Heart left ventricle (tissue), 13 donors: ENCODE data around the gene FEZ2.

ENCODE experiments used
- POLR2A ChIP-seq, 2 donors: fragments of 450-650 bp; IDR thresholded peaks; one replicate each; pipeline ENCODE4 v1.6.1; 2017; ENCODE audit warnings: antibody characterized with exemption in 2 of 2, mild to moderate bottlenecking in 2 of 2, moderate library complexity in 2 of 2
- TF ChIP-seq, protein P1 (sequence below), 12 donors: fragments of 200-600 bp; sonication (generic) in 4 of 12; IDR thresholded peaks; one replicate each; pipeline versions ENCODE4 v1.5.0 to v1.8.0; 2018 to 2022; ENCODE audit warnings: antibody characterized with exemption in 12 of 12, mild to moderate bottlenecking in 5 of 12
- donor health status: ischemic (EF 13 %, LVEDD 7.1; RV severe dilation, severe dysfunction).
- donor health status: DM: no; HTN: yes; CAD: no.
- donor health status: DM: no; HTN: no; CAD: no.
- donor health status: ischemic (EF 25% LVEDD 6.9; RV normal size, moderate dysfunction).
- donor health status: ischemic (EF 25% LVEDD 5.7; RV mildly dilated, moderate dysfunction).
- donor health status: ischemic (EF 35%, LVEDD 5.7; RV mildly dilated, moderate dysfunction).
- donor health status: nonischemic (EF 11% LVEDD 7.7; RV severe dilation, severe dysfunction).
- donor health status: DM: yes; HTN: yes; CAD: no.
- donor health status: PGD.
- donor health status: ischemic (EF 29% LVEDD 5.4; RV normal size, mild dysfunction).
- donor health status: nonischemic (EF 23%, LVEDD 6.1; RV moderate dilation, normal function).

DNA sequence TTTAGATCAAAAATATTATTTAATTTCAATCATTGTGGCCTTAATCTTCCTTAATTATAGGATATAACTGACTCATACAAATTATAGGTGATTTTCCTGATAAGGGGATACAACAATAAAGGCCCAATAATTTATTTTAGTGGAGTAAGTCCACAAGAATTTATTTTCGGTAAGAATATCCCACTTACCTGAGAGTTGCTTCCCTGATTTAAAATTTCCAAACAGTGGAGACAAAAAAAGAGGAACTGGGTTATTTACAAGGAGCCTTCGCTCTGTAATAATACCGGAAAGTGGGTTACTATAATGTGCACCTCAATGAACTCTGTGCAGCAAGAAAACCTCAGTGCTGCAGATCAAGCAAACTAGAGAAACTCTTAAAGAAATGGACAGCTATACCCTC lies 42.2 kb downstream of the FEZ2 start:
- TF ChIP-seq POLR2A (IDR thresholded peaks at IDR 0.05), result no peak
- TF ChIP-seq, protein P1, sequence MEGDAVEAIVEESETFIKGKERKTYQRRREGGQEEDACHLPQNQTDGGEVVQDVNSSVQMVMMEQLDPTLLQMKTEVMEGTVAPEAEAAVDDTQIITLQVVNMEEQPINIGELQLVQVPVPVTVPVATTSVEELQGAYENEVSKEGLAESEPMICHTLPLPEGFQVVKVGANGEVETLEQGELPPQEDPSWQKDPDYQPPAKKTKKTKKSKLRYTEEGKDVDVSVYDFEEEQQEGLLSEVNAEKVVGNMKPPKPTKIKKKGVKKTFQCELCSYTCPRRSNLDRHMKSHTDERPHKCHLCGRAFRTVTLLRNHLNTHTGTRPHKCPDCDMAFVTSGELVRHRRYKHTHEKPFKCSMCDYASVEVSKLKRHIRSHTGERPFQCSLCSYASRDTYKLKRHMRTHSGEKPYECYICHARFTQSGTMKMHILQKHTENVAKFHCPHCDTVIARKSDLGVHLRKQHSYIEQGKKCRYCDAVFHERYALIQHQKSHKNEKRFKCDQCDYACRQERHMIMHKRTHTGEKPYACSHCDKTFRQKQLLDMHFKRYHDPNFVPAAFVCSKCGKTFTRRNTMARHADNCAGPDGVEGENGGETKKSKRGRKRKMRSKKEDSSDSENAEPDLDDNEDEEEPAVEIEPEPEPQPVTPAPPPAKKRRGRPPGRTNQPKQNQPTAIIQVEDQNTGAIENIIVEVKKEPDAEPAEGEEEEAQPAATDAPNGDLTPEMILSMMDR (IDR thresholded peaks at IDR 0.05), result no peak
